Liver (tissue), 3 donors: ENCODE data around the gene ZDHHC6.

Experiments
- CTCF ChIP-seq: fragments of 150-350 bp; IDR thresholded peaks from 2 replicates; pipeline ENCODE4 v1.5.1; 2017; ENCODE audit warnings: improper control_type of control experiment, low read depth, low read length; ENCODE audit not compliant: missing input control
- EGR1 ChIP-seq, 2 donors: IDR thresholded peaks; 2 replicates each; pipeline ENCODE4 v1.6.1; 2016 to 2018; ENCODE audit warnings: antibody characterized with exemption in 2 of 2, low read depth in 2 of 2
- GABPA ChIP-seq, 2 donors: IDR thresholded peaks in 1 of 2; conservative IDR thresholded peaks in 1 of 2; 2 replicates each; pipeline ENCODE4 v1.6.1; 2016; ENCODE audit warnings: antibody characterized with exemption in 2 of 2, mild to moderate bottlenecking in 1 of 2, moderate library complexity in 1 of 2
- HNF4G ChIP-seq: IDR thresholded peaks from 2 replicates; pipeline ENCODE4 v1.6.1; 2016; ENCODE audit warnings: antibody characterized with exemption
- NR2F2 ChIP-seq: IDR thresholded peaks from 2 replicates; pipeline ENCODE4 v1.6.1; 2016; ENCODE audit warnings: antibody characterized with exemption
- RAD21 ChIP-seq, 2 donors: IDR thresholded peaks; 2 replicates each; pipeline ENCODE4 v1.6.1; 2016; ENCODE audit warnings: antibody characterized with exemption in 2 of 2, mild to moderate bottlenecking in 2 of 2
- REST ChIP-seq: IDR thresholded peaks from 2 replicates; pipeline ENCODE4 v1.6.1; 2016; ENCODE audit warnings: antibody characterized with exemption, mild to moderate bottlenecking
- TAF1 ChIP-seq: conservative IDR thresholded peaks from 2 replicates; pipeline ENCODE4 v1.6.1; 2016; ENCODE audit warnings: antibody characterized with exemption, mild to moderate bottlenecking
- YY1 ChIP-seq: IDR thresholded peaks from 2 replicates; pipeline ENCODE4 v1.6.1; 2016; ENCODE audit warnings: antibody characterized with exemption, mild to moderate bottlenecking
- TF ChIP-seq, protein P1 (sequence below): IDR thresholded peaks from 2 replicates; pipeline ENCODE4 v1.6.1; 2016; ENCODE audit warnings: antibody characterized with exemption
- TF ChIP-seq, protein P2 (sequence below): IDR thresholded peaks from 2 replicates; pipeline ENCODE4 v1.6.1; 2016; ENCODE audit warnings: antibody characterized with exemption
- TF ChIP-seq, protein P3 (sequence below): IDR thresholded peaks from 2 replicates; pipeline ENCODE4 v1.6.1; 2016; ENCODE audit warnings: antibody characterized with exemption
- donor health status: healthy.
- donor health status: healthy.

GRCh38 chr10:112421731-112422130 is 25.0 kb downstream of the ZDHHC6 start:
- TF ChIP-seq CTCF, result no peak
- TF ChIP-seq GABPA (IDR thresholded peaks at IDR 0.05 in 1 of 2, conservative IDR thresholded peaks at IDR 0.05 in 1 of 2), result no peak
- TF ChIP-seq, protein P1, sequence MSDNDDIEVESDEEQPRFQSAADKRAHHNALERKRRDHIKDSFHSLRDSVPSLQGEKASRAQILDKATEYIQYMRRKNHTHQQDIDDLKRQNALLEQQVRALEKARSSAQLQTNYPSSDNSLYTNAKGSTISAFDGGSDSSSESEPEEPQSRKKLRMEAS, result no peak
- no peak for TF ChIP-seq YY1
- TF ChIP-seq, protein P2, sequence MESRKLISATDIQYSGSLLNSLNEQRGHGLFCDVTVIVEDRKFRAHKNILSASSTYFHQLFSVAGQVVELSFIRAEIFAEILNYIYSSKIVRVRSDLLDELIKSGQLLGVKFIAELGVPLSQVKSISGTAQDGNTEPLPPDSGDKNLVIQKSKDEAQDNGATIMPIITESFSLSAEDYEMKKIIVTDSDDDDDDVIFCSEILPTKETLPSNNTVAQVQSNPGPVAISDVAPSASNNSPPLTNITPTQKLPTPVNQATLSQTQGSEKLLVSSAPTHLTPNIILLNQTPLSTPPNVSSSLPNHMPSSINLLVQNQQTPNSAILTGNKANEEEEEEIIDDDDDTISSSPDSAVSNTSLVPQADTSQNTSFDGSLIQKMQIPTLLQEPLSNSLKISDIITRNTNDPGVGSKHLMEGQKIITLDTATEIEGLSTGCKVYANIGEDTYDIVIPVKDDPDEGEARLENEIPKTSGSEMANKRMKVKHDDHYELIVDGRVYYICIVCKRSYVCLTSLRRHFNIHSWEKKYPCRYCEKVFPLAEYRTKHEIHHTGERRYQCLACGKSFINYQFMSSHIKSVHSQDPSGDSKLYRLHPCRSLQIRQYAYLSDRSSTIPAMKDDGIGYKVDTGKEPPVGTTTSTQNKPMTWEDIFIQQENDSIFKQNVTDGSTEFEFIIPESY, result no peak
- no peak for TF ChIP-seq HNF4G
- TF ChIP-seq TAF1, result no peak
- TF ChIP-seq, protein P3, sequence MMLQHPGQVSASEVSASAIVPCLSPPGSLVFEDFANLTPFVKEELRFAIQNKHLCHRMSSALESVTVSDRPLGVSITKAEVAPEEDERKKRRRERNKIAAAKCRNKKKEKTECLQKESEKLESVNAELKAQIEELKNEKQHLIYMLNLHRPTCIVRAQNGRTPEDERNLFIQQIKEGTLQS, result no peak
- TF ChIP-seq EGR1 (IDR thresholded peaks at IDR 0.05; ENCODE audit: low read depth in 2 of 2), result no peak
- TF ChIP-seq RAD21 (IDR thresholded peaks at IDR 0.05), result no peak
- TF ChIP-seq REST, result no peak
- no peak for TF ChIP-seq NR2F2
